ENCODE measurements around the gene FILIP1L.

The FILIP1L gene

GRCh38 chr3:99919694-99920093 lies 194.6 kb downstream of the FILIP1L start:
- DNase-seq: no peak
- H3K27me3 ChIP-seq (replicated peaks in 2 of 5; ENCODE audit: control insufficient read depth in 4 of 5, insufficient read depth in 5 of 5, low read length in 4 of 5): no peaks in the 10 kb centered on the region
- no peak overlapping the region for H3K27ac ChIP-seq (ENCODE audit: insufficient read depth in 1 of 2, low read depth in 1 of 2, low read length in 2 of 2, poor library complexity in 1 of 2, severe bottlenecking in 2 of 2)
- ChIA-PET CTCF (no interaction called here), POLR2A (no interaction called here)
- peaks cover 0 to 14% (median 7%) of the 10 kb centered on the region in 4 experiments for H3K4me1 ChIP-seq (ENCODE audit: control extremely low read depth in 1 of 4, control insufficient read depth in 4 of 4, insufficient read depth in 4 of 4, low read length in 3 of 4)
- H3K9me3 ChIP-seq (ENCODE audit: control extremely low read depth in 1 of 5, control insufficient read depth in 4 of 5, insufficient read depth in 2 of 5, low read depth in 1 of 5, low read length in 4 of 5): no peaks in the 10 kb centered on the region
- H3K36me3 ChIP-seq (ENCODE audit: control insufficient read depth in 4 of 4, insufficient read depth in 4 of 4, low read length in 3 of 4): peaks cover 0 to 4% (median 3%) of the 10 kb centered on the region in 4 experiments
- H3K4me3 ChIP-seq (ENCODE audit: control insufficient read depth in 1 of 7, extremely low read depth in 1 of 7, insufficient read depth in 4 of 7, low read depth in 2 of 7, low read length in 6 of 7): no peak overlapping the region

GRCh38 chr3:99918715-99919114 lies 195.6 kb downstream of the FILIP1L start:
- Histone ChIP-seq H3K27me3 (replicated peaks in 2 of 5; ENCODE audit: control insufficient read depth in 4 of 5, insufficient read depth in 5 of 5, low read length in 4 of 5) (no peaks in the 10 kb centered on the region), H3K4me3 (ENCODE audit: control insufficient read depth in 1 of 7, extremely low read depth in 1 of 7, insufficient read depth in 4 of 7, low read depth in 2 of 7, low read length in 6 of 7) (no peak overlapping the region), H3K27ac (ENCODE audit: insufficient read depth in 1 of 2, low read depth in 1 of 2, low read length in 2 of 2, poor library complexity in 1 of 2, severe bottlenecking in 2 of 2) (no peak overlapping the region), H3K4me1 (ENCODE audit: control extremely low read depth in 1 of 4, control insufficient read depth in 4 of 4, insufficient read depth in 4 of 4, low read length in 3 of 4) (peaks cover 0 to 14% (median 7%) of the 10 kb centered on the region in 4 experiments), H3K36me3 (ENCODE audit: control insufficient read depth in 4 of 4, insufficient read depth in 4 of 4, low read length in 3 of 4) (peaks cover 0 to 4% (median 3%) of the 10 kb centered on the region in 4 experiments), H3K9me3 (ENCODE audit: control extremely low read depth in 1 of 5, control insufficient read depth in 4 of 5, insufficient read depth in 2 of 5, low read depth in 1 of 5, low read length in 4 of 5) (no peaks in the 10 kb centered on the region)
- ChIA-PET CTCF (no interaction called here), POLR2A (no interaction called here)
- no peak for DNase-seq

- no peak overlapping the region for H3K4me3 ChIP-seq (ENCODE audit: control insufficient read depth in 1 of 7, extremely low read depth in 1 of 7, insufficient read depth in 4 of 7, low read depth in 2 of 7, low read length in 6 of 7)
- DNase-seq: no peak
- peaks cover 0 to 2% (median 0%) of the 10 kb centered on the region in 5 experiments for H3K9me3 ChIP-seq (ENCODE audit: control extremely low read depth in 1 of 5, control insufficient read depth in 4 of 5, insufficient read depth in 2 of 5, low read depth in 1 of 5, low read length in 4 of 5)
- peaks cover 0 to 4% (median 3%) of the 10 kb centered on the region in 4 experiments for H3K36me3 ChIP-seq (ENCODE audit: control insufficient read depth in 4 of 4, insufficient read depth in 4 of 4, low read length in 3 of 4)
- H3K27ac ChIP-seq (ENCODE audit: insufficient read depth in 1 of 2, low read depth in 1 of 2, low read length in 2 of 2, poor library complexity in 1 of 2, severe bottlenecking in 2 of 2): no peak overlapping the region
- ChIA-PET POLR2A (no interaction called here), CTCF (interaction anchor here (0.6 kb wide), 1 partner anchor 73 kb away, joined by 3 read pairs; no protein-coding TSS in a partner anchor)
- H3K27me3 ChIP-seq (replicated peaks in 2 of 5; ENCODE audit: control insufficient read depth in 4 of 5, insufficient read depth in 5 of 5, low read length in 4 of 5): no peaks in the 10 kb centered on the region
- H3K4me1 ChIP-seq (ENCODE audit: control extremely low read depth in 1 of 4, control insufficient read depth in 4 of 4, insufficient read depth in 4 of 4, low read length in 3 of 4): peaks cover 0 to 9% (median 4%) of the 10 kb centered on the region in 4 experiments
- 100% methylated on average over 1 of the region's 3 CpGs for WGBS (ENCODE audit: insufficient coverage)
These were observed 198.3 kb downstream of the FILIP1L start for GRCh38 chr3:99915906-99916432.

- WGBS (ENCODE audit: insufficient coverage): 100% methylated on average over 2 of the region's 3 CpGs
- Histone ChIP-seq H3K27ac (ENCODE audit: insufficient read depth in 1 of 2, low read depth in 1 of 2, low read length in 2 of 2, poor library complexity in 1 of 2, severe bottlenecking in 2 of 2) (no peak overlapping the region), H3K4me1 (ENCODE audit: control extremely low read depth in 1 of 4, control insufficient read depth in 4 of 4, insufficient read depth in 4 of 4, low read length in 3 of 4) (no peaks in the 10 kb centered on the region), H3K36me3 (ENCODE audit: control insufficient read depth in 4 of 4, insufficient read depth in 4 of 4, low read length in 3 of 4) (peaks cover 0 to 4% (median 2%) of the 10 kb centered on the region in 4 experiments), H3K4me3 (ENCODE audit: control insufficient read depth in 1 of 7, extremely low read depth in 1 of 7, insufficient read depth in 4 of 7, low read depth in 2 of 7, low read length in 6 of 7) (no peak overlapping the region), H3K9me3 (ENCODE audit: control extremely low read depth in 1 of 5, control insufficient read depth in 4 of 5, insufficient read depth in 2 of 5, low read depth in 1 of 5, low read length in 4 of 5) (peaks cover 0 to 2% (median 0%) of the 10 kb centered on the region in 5 experiments), H3K27me3 (replicated peaks in 2 of 5; ENCODE audit: control insufficient read depth in 4 of 5, insufficient read depth in 5 of 5, low read length in 4 of 5) (no peaks in the 10 kb centered on the region)
- POLR2A ChIA-PET: no interaction called here
- DNase-seq: no peak
- CTCF ChIA-PET: no interaction called here
These were observed 202.9 kb downstream of the FILIP1L start for GRCh38 chr3:99911433-99911832.

GRCh38 chr3:99910752-99911290 lies 203.5 kb downstream of the FILIP1L start:
- Histone ChIP-seq H3K27me3 (replicated peaks in 2 of 5; ENCODE audit: control insufficient read depth in 4 of 5, insufficient read depth in 5 of 5, low read length in 4 of 5) (no peaks in the 10 kb centered on the region), H3K4me3 (ENCODE audit: control insufficient read depth in 1 of 7, extremely low read depth in 1 of 7, insufficient read depth in 4 of 7, low read depth in 2 of 7, low read length in 6 of 7) (no peak overlapping the region), H3K36me3 (ENCODE audit: control insufficient read depth in 4 of 4, insufficient read depth in 4 of 4, low read length in 3 of 4) (no peaks in the 10 kb centered on the region), H3K27ac (ENCODE audit: insufficient read depth in 1 of 2, low read depth in 1 of 2, low read length in 2 of 2, poor library complexity in 1 of 2, severe bottlenecking in 2 of 2) (no peak overlapping the region), H3K4me1 (ENCODE audit: control extremely low read depth in 1 of 4, control insufficient read depth in 4 of 4, insufficient read depth in 4 of 4, low read length in 3 of 4) (no peaks in the 10 kb centered on the region), H3K9me3 (ENCODE audit: control extremely low read depth in 1 of 5, control insufficient read depth in 4 of 5, insufficient read depth in 2 of 5, low read depth in 1 of 5, low read length in 4 of 5) (peaks cover 0 to 2% (median 0%) of the 10 kb centered on the region in 5 experiments)
- WGBS (ENCODE audit: insufficient coverage): 100% methylated on average over 1 of the region's 4 CpGs
- CTCF ChIA-PET: no interaction called here
- no peak for DNase-seq
- POLR2A ChIA-PET: no interaction called here

GRCh38 chr3:99909714-99910495 lies 204.4 kb downstream of the FILIP1L start:
- CTCF ChIA-PET: no interaction called here
- WGBS (ENCODE audit: insufficient coverage): no CpG with 5 or more reads among the region's 3 CpGs

GRCh38 chr3:99907959-99908544 lies 206.2 kb downstream of the FILIP1L start:
- ChIA-PET POLR2A (no interaction called here), CTCF (interaction anchor here (1.5 kb wide), 1 partner anchor 13 kb away, joined by 4 read pairs; no protein-coding TSS in a partner anchor)
- no CpG with 5 or more reads among the region's 2 CpGs for WGBS (ENCODE audit: insufficient coverage)

More at GRCh38 chr3:99909714-99910495, 204.4 kb downstream of the FILIP1L start:
- H3K27ac ChIP-seq (ENCODE audit: insufficient read depth in 1 of 2, low read depth in 1 of 2, low read length in 2 of 2, poor library complexity in 1 of 2, severe bottlenecking in 2 of 2): no peak overlapping the region
- peaks cover 0 to 2% (median 0%) of the 10 kb centered on the region in 5 experiments for H3K9me3 ChIP-seq (ENCODE audit: control extremely low read depth in 1 of 5, control insufficient read depth in 4 of 5, insufficient read depth in 2 of 5, low read depth in 1 of 5, low read length in 4 of 5)
- no peaks in the 10 kb centered on the region for H3K4me1 ChIP-seq (ENCODE audit: control extremely low read depth in 1 of 4, control insufficient read depth in 4 of 4, insufficient read depth in 4 of 4, low read length in 3 of 4)
- POLR2A ChIA-PET: no interaction called here
- H3K36me3 ChIP-seq (ENCODE audit: control insufficient read depth in 4 of 4, insufficient read depth in 4 of 4, low read length in 3 of 4): no peaks in the 10 kb centered on the region
- no peaks in the 10 kb centered on the region for H3K27me3 ChIP-seq (replicated peaks in 2 of 5; ENCODE audit: control insufficient read depth in 4 of 5, insufficient read depth in 5 of 5, low read length in 4 of 5)
- DNase-seq: no peak
- H3K4me3 ChIP-seq (ENCODE audit: control insufficient read depth in 1 of 7, extremely low read depth in 1 of 7, insufficient read depth in 4 of 7, low read depth in 2 of 7, low read length in 6 of 7): no peak overlapping the region

More at GRCh38 chr3:99907959-99908544, 206.2 kb downstream of the FILIP1L start:
- H3K27ac ChIP-seq (ENCODE audit: insufficient read depth in 1 of 2, low read depth in 1 of 2, low read length in 2 of 2, poor library complexity in 1 of 2, severe bottlenecking in 2 of 2): no peak overlapping the region
- H3K9me3 ChIP-seq (ENCODE audit: control extremely low read depth in 1 of 5, control insufficient read depth in 4 of 5, insufficient read depth in 2 of 5, low read depth in 1 of 5, low read length in 4 of 5): peaks cover 0 to 2% (median 0%) of the 10 kb centered on the region in 5 experiments
- no peaks in the 10 kb centered on the region for H3K4me1 ChIP-seq (ENCODE audit: control extremely low read depth in 1 of 4, control insufficient read depth in 4 of 4, insufficient read depth in 4 of 4, low read length in 3 of 4)
- no peak for DNase-seq
- H3K27me3 ChIP-seq (replicated peaks in 2 of 5; ENCODE audit: control insufficient read depth in 4 of 5, insufficient read depth in 5 of 5, low read length in 4 of 5): no peaks in the 10 kb centered on the region
- H3K4me3 ChIP-seq (ENCODE audit: control insufficient read depth in 1 of 7, extremely low read depth in 1 of 7, insufficient read depth in 4 of 7, low read depth in 2 of 7, low read length in 6 of 7): no peak overlapping the region
- H3K36me3 ChIP-seq (ENCODE audit: control insufficient read depth in 4 of 4, insufficient read depth in 4 of 4, low read length in 3 of 4): no peaks in the 10 kb centered on the region

Data from common myeloid progenitor, CD34-positive (primary cell).